ENCODE measurements around the gene STMN1.
"Not testable (repeated sequence)": the region's sequence is repeated elsewhere in the genome, so short reads cannot be mapped to it uniquely, and the experiment has no call there.

The STMN1 gene

DNA sequence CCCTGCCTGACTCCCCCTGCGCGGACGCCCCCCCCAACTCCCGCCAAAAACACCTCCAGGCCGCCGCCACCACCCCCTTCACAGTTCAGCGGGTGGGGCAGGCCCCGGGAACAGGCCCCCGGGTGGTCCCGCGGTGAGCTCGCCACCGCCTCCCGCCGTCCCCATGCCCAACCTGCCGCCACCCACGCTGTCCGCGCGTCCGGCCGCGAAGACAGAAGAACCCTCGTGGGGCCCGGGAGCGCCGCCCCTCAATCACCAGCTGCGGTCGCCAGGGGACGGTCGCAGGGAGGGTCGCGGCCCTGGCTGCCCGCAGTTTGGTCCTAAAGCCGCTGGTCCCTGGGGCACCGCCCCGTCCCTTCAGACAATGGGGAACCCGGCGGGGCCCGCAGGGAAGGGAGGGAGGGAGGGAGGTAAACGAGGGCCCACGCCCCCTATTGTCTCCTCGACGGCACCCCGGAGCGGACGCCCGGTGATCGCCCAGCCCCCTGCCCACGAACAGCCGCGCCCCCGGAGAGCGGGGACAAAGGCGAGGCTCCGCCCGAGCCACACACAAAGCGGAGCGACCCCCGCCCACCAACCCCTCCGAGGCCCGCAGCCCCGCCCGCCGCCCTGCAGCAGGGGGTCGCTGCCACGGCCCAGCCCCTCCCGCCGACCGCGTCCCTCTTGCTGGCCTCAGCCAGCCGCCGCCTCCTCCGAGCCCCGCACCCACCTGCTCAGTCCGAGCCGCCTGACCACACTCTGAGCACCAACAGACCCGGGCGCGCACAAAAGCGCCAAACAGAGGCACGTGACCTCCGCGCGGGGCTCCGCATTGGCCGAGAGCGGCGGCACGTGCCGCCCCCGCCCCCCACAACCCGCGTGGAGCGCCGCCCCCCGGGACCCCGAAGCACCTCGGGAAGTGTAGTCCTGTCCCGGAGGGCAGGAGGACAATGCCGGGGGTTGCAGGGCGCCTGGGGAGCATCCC lies at the start of gene STMN1:
STMN1 (minus strand) TSS at position 740 of the 964 bp plus-strand sequence. CDS start 1,743 bp downstream, outside the sequence.
- DNase-seq = peak; percentile 79

DNA sequence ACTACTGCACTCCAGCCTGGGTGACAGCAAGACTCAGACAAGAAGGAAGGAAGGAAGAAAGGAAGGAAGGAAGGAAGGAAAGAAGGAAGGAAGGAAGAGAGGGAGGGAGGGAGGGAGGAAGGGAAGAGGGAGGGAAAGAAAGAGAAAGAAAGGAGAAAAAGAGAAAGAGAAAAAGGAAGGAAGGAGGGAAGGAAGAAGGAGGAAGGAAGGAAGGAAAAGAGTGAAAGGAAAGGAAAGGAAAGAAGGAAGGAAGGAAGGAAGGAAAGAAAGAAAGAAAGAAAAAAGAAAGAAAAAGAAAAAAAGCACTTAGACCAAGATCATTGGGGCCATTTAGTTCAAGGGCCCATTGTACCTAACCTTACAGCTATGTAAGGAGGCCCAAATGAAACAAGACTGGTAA lies 49.3 kb upstream of the STMN1 start:
- DNase-seq = no peak

DNA sequence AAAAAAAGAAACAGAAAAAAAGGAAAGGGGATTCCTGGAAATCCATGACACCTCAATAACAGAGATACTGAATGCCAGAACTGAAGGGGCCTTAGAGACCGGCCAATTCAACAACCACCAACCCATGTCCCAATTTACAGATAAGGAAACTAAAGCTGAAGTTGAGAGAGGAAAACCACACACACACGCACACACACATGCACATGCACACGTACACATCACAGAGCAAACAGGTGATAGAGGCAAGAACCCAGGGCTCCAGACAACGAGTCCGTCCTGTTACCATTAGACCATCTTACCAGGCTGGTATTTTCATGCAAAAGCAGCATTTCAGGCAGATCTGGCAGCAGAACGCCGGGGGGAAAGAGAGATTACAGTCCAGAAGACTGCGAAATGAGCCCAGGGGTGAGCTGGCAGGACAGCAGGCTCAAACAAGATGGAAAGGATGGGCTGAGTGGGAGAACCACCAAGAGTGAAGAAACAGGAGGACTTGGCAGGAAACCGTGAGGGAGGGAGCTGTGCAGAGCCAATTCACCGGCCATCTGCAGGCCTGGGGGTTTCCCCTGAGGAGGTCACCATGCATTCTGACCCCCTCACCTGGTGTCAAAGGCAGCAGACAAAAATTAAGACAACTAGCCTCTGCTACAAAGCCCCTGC lies 48.2 kb upstream of the STMN1 start:
- DNase-seq = no peak

DNA sequence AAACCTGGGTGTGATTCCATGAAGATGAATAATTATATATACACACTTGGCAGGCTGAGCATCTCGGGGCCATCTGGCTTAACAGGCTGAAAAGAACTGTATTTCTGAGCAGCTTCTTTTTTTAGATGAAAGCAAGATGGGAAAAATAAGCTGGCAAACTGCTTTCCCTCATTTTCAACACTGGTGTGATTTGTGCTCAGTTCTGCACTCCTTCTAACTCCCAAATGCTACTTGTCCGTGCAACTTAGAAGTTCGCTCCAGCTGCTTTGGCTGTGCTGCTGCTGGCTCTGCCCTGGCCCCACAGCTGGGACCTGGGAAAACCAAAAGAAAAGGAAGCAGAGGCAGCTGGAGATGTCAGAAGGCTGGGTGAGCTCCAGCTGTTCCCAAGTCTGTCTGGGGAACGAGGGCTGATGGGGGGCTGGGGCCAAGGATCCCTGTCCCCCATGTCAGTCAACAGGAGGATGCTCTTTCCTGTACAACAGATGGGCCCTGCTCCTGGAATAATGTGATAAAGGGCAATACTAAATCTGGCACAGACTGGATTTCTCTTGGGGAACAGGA lies 46.7 kb upstream of the STMN1 start:
- no peak for DNase-seq

DNA sequence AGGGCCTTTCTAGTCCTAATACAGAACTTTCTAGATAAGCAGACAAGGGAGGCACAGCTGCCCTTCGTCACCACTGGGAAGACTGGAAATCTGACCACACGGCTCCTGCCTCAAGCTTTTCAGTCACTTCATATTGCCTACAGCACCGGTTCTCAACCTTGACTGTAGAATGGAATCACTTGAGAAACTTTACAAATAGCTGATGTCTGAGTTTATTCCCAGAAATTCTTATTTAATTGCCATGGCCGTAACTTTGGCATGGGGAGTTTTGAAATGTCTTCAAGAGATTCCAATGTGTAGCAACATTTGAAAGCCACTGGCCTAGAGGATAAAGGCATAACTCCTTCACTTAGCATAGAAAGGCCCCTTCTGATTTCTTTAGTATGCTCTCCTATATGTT lies 42.4 kb upstream of the STMN1 start:
- DNase-seq = no peak

DNA sequence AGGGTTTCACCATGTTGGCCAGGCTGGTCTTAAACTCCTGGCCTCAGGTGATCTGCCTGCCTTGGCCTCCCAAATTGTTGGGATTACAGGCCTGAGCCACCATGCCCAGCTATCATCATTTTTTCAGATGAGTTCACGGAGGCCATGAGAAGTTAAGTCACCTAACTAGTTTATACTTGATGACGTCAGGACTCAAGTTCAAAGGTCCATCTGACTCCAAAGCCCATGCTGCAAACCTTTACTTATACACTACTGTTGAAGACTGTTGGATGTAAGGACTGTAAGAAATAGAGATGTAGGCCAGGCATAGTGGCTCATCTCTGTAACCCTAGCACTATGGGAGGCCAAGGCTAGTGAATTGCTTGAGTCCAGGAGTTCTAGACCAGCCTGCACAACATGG lies 40.8 kb upstream of the STMN1 start:
- no peak for DNase-seq

DNA sequence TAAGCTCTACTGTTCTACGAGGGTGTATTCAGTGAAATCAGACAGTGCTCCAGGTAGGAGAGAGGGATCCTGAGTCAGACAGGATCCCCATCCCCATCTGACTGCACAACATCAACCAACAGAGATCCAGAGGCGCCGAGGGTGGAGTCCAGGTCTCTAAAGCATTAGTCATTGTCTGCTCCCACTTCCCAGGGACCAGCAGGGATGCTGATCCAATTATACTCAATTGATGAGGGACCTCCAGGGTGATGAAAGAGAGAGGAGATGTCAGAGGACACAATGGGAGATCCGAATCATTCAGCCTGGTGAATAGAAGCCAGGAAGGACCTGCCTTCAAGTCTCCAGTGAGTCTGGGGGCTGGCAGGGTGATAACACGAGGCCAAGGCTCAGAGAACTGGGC lies 39.5 kb upstream of the STMN1 start:
- DNase-seq = no peak

DNA sequence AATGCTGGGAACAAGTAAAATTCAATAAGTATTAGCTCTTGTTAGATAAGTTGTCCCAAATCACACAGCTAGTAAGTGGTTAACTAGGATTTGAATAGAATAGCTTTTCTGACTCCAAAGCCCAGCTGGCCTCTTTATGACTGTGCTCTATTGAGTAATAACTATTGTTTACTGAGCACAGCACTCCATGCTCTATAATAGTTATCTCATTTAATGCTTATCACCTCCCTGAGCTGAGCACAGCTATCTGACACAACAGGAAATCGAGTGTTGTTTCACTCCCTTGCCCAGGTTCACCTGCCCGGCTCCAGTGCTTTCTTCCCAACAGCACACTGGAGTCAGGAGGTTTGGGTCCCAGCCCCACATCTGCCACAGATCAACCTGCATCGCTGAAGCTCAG lies 38.8 kb upstream of the STMN1 start:
- no peak for DNase-seq

DNA sequence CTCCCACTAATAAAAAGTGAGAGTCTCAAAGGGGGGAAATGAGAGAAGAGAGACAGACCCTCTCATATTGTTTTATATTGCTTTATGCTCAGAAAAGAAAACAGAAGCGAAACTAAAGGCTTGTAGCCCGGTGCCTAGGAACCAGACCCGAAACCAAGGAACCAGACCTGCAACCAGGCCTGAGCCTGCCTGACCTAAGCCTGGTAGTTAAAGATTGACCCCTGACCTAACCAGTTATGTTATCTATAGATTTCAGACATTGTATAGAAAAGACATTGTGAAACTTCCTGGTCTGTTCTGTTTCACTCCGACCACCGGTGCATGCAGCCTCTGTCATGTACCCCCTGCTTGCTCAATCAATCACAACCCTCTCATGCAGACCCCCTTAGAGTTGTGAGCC lies 37.3 kb upstream of the STMN1 start:
- not testable (repeated sequence) for DNase-seq

DNA sequence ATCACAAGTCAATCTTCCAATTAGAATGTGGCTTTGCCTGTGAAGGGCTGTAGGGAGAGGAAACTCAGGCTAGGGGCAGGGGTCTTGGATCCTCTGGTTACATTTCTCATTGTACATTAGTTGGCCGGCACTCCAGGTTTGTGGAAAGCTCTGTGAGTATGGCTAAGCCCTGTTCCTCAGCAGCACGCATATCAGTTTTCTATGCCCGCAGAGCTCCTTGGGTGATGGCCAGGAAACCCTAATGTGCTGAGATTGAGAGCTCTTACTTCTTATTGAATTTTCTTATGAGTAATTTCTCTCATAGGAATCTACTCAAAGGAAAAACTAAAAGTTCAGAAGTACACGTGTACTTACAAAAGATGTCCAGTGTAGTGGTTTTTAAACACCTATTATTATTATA lies 30.7 kb upstream of the STMN1 start:
- no peak for DNase-seq

DNA sequence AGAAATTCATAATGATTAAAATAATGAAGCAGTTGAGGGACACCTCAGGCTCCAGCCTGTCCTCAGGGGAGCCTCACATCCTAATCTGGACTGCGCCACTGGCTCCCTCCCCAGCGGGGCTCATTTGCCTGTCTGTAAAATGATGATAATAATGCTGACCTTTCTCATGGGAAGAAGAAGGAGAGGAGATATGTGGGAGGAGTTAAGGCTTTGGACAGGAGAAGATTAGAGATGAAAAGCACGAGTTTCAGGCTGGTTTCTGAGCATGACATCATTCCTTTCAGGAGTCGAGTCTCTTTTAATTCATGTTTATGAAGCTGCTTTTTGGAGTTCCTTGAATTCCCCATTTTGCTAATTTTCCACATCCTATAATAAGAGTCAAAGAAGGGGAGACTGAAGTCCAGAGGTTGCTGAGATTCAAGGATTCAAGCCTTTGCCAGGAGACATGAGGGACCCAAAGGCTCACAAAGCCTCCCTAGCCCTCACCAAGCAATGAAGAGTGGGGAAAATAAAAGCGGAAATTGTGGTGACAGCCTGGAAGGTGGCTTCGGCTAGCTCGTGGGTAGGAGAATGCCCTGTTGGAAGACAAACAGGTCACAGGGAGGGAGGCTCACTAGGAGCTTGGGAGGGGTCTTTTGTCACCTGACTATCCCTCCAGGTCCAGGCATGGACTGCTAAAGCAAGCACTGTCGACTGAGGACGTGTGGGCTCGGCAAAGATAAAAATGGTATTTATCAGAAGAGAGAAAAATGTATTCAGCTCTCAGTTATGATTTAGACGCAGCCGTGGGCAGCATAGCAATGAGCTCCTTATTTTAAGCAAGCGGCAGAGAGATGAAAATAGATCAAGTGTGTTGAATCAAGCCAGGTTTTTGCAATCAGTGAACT lies 27.5 kb upstream of the STMN1 start:
- no peak for DNase-seq

DNA sequence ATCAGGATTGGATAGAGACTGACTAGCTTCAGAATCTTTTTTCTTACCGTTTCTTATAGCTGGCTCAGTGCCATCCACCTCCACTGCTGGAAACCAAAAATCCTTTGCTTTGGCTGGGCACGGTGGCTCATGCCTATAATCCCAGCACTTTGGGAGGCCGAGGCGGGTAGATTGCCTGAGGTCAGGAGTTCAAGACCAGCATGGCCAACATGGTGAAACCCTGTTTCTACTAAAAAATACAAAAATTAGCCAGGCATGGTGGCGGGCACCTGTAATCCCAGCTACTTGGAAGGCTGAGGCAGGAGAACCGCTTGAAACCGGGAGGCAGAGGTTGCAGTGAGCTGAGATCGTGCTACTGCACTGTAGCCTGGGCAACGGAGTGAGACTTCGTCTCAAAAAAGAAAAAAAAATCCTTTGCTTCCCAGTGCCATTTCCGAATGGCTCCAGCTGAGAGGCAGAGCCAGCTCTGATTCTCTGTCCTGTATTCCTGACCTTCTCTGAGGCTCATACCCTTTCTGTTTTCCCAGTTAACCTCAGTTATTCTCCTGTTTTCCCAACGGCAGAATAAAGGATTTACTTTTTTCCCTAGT lies 26.7 kb upstream of the STMN1 start:
- DNase-seq = not testable (repeated sequence)

DNA sequence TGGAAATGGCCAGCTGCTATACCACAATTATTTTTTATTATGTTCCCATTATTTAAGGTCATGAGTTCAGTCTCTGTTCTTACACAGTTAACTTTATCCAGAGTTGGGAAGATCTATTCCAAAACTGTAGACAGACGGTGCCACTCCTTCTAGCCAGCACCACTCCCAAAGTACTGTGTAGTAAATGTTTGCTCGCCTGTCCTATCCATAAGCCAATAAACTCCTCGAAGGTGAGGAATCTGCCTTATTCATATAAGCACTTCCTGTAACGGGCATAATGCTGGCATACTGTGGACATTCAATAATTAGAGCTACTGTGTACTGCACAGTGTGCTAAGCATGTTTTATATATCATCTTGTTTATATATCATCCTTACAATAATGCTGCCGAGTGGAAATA lies 26.1 kb upstream of the STMN1 start:
- DNase-seq = no peak

DNA sequence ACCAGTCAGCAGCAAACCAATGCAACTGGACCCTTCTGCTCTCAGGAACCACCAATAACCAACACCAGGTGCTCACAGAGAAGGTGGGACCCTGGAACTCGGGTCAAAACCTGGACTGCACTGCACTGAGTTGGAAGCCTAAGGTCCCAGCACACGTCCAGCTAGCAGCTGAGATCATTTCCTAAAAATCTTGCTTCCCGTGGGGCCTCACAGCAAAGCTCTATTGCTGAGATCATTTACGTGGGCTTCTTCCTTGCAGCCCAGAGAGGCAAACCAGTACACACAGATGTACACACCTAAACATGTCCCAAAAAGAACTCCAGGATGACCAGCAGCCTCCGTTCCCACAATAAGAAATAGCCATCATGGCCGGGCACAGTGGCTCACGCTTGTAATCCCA lies 22.8 kb upstream of the STMN1 start:
- no peak for DNase-seq

DNA sequence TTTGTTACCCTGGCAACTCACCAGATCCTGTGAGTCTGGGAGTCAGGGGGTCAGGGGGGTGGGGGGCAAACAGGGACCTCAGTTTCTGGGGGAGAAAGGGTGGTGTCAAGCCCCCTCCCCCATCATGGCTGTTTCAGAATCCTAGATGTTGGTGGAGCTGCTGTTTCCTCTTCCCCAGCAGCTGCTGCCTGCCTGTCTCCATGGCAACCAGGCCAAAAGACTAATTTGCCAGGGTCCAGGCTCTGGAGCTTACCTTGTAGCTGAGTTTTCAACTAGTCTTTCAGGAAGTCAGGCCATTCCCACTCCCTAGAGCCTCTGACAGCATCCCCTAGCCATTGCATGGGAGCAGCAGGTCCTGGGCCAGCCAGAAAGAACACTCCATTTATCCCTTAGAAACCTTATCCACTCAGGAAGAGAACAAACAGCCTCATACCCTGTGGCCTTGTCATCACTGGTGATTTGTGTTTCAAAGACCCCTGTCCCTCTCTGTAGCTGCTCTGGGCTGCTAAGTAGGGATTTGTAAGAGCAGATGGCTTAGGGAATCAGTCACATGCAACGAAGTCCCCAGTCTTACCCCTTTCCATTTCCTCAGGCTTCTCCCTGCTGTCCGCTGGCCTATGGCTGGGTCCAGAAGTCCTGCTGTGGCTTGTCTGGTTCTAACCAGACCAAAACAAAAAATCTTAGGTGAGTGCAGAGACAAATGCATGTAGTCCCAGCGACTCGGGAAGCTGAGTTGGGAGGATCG lies 21.5 kb upstream of the STMN1 start:
- no peak for DNase-seq

DNA sequence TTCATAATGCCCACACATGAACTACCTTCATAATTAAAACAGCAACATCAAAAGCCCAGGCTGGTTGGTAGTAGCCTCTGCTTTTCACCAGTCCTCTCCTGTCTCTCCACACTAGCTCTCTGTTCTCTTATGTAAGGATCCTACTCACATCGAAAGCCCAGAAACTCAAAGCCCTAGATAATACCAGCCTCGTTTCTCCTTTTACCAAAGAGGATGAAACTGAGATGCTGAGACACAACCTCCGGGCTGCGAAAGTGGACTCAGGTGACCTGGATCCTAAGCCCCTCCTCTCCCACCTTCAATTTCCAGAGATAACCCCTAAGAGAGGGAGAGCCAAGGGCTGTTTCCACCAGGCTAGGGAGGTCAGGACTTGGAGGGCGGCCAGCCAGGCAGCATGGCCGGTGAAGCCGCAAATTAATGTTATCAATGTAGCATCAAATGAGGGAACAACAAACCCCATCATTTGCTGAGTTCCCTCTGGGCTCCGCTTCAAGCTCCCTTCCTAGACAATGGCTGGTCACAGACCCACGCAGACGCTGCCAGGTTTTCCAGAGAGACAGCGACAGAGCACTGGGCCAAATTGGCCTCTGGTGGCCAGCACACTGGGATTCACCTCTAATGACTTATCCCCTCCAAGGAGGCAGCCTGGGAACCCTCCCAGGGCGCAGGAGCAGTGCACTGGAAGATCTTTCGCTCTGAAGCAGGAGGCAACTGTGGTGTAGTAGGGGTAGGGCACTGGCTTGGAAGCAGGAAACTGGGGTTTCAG lies 20.7 kb upstream of the STMN1 start:
- no peak for DNase-seq

DNA sequence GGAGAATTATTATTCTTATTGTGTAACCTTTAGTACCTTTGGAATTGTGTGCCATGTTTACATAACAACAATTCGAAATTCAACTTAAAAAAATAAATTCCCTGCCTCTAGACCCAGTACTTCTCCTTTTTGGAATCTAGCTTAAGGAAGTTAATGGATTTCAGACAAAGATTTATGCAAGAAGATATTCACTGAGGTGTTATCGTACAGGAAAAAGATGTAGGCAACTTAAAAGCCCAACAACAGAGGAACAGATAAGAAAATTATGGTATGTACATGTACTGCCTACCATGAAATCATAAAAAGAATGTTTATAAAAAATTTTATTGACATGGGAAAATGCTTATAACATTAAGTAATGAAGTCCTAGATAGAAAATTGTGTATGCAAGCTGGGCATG lies 18.2 kb upstream of the STMN1 start:
- DNase-seq = no peak

DNA sequence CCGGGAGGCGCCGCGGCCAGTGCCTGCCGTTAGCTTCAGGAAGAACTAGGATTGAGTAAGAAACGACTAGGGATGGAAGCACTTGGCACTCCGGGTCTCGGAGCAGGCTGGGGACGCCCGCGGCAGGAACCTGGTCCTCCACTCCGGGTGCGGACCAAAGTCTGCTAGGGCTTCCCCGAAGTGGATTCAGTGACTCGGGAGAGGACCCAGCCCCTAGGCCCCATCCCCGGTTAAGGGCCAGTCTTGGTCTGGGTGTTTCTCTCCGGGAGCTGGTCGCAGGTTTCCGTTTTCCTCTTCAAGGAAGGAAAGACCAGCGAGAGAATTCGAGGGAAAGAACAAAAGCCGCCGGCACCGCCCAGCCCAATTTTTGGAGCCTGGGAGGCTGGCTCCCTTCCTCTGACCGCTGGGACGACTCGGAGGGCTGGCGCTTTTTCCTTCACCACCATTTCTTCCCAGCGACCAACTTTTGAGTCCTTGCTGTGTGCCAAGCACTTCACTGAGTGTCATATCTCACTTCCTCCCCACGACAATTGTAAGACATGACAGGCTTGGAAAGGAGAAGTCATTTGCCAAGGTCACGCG lies 16.8 kb upstream of the STMN1 start:
- DNase-seq = no peak

DNA sequence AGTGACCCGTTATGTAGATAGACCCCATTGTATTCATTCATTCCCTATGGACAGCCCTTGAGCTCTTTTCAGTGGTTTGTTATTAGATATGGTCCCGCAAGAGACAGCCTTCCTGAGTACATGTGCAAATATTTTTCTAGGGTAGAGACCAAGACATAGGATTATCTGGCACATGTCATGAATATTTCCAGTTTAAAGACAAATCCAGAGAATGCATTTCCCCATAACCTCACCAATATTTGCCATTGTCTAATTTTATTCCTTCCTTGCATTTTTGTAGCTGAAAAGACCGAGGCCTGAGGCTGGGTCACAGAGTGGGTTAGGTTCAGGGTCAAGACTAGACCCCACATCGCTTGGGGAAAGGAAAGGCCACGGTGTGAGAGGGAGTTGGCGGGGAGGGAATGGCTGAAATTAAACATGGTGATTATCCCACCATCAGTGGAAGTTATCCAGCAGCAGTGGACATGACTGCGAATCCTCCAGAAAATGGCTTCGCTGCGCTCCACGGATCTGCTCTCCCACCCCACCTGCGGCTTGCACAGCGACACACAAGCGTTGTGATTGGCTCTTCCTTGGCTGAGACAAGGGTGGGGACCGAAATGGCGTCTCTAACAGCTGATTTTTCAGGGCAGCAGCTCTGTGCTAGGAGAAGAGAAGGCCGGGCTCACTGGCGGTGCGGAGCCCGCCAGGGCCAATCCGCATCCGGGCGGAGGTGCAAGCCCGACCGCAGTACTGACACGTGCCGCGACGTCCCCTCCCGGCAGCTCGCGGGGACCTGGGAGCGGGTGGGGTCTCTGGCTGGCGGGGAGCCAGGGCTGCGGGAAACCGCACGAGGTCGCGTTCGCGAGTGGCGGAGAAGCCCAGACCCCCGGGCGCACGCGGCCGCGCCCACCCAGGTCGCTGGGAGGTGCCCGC lies 16.1 kb upstream of the STMN1 start:
- no peak for DNase-seq
